ENCODE measurements around the gene SCUBE2.

GRCh38 chr11:9094420-9094819 is 3.0 kb upstream of the SCUBE2 start:
- TF ChIP-seq CREB1 (IDR thresholded peaks at IDR 0.05; ENCODE audit: low read depth) (no peak), ZBTB7A (IDR thresholded peaks at IDR 0.05; ENCODE audit: low read depth) (no peak), NFIC (IDR thresholded peaks at IDR 0.05) (no peak), EP300 (IDR thresholded peaks at IDR 0.05; ENCODE audit: borderline replicate concordance) (no peak), YY1 (IDR thresholded peaks at IDR 0.05; ENCODE audit: low read depth) (no peak), REST (IDR thresholded peaks at IDR 0.05; ENCODE audit: low read depth) (no peak), TAF1 (IDR thresholded peaks at IDR 0.05; ENCODE audit: low read depth) (no peak), FOXM1 (IDR thresholded peaks at IDR 0.05; ENCODE audit: borderline replicate concordance, low read depth) (no peak), CEBPB (IDR thresholded peaks at IDR 0.05) (no peak)
